HG03354 (cell line): ENCODE results near the gene TMEM115.

Experiments
- ATAC-seq: cut with Tn5 transposase; IDR thresholded peaks from one replicate; pipeline ENCODE4 v1.9.1; 2021; ENCODE audit warnings: mild to moderate bottlenecking; ENCODE audit not compliant: unreplicated experiment, poor library complexity, severe bottlenecking

The TMEM115 gene

DNA sequence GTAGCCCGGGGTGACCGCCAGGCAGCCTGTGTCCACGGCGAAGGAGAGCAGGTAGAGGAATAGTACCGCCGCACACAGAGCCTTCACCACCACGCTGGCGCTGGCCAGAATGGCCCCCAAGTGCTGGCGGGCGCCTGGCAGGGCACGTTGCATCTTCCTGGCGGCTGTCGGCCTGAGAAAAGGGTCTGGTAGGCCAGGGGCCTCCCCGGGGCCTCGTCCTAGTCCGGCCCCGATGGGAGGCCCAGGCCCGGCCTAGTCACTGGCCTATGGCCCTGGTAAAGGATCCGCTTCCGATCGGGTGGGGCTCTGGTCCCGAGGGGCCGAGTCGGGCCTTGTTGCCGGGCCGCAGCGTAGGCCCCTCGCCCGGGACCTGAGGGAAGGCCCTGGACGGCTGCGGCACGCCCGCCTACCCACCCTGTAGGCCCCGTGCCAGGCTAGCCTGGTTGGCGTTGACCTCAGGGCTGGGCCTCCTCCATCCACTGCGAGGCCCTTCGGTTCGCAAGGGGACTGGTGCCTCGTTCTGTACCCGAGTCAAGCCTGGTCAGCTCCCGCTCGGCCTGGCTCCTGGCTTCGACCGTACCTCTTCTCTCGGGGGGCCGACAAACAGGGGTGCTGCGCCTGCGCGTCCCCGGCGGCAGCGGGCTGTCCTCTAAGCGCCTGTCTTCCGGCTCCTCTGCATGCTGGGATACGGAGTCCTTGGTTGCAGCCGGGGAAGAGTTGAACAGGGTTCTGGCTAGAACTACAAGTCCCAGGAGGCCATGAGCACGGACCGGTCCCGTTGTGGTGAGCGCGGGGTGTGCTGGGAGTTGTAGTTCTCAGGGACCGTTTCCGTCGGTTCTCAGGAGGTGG, at the start of gene TMEM115:
Gene TMEM115, minus strand, starts transcription at position 611 of the 849 bp plus-strand sequence. Its CDS starts 458 bp downstream, at position 153.
- peak; percentile 100 for ATAC-seq

DNA sequence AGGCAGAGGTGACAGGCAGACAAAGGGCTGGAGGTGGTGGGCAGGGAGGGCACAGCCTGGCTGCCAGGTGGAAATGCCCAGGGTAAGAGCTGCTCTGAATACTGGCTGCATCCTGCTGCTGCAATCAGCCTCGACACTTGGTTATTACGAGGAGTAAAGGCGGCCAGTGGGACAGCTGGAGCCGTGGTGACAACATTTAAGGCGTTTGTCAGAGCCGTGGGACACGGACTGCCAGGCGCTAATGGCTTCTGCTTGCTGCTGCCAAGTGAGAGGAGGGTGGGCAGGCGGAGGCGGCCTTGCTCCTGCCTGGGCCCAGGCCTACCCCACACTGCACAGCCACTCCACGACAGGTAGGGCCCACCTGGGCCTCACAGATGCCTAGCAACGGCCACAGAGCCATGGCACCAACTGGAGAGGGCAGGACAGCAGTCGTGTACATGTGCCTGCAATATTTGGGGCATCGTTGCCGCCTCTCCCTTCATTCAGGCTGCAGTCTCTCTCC, 49.2 kb upstream of the TMEM115 start:
- ATAC-seq: no peak

GRCh38 chr3:50406487-50406886, 47.2 kb upstream of the TMEM115 start:
- no peak for ATAC-seq

GRCh38 chr3:50405249-50405648, 45.9 kb upstream of the TMEM115 start:
- no peak for ATAC-seq

GRCh38 chr3:50401978-50402595, 42.8 kb upstream of the TMEM115 start:
- no peak for ATAC-seq

DNA sequence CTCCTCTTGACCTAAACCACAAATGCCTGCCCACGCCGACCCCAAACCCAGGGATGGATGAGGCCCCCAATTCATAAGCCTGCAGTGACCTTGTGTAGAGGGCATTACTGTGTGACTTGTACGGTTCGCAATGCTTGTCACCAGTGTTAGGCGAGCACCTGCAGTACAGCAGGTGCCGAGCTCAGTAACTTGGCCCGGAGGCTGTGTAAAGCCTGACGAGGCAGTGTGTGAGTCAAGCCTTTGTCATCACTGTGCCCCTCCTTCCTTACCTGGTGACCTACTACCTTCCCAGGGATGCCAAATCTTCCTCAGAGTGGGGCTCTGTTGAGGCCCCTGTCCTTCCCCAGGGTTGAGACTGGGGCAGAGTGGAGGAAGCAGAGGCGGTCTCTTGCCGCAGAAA, 37.2 kb upstream of the TMEM115 start:
- no peak for ATAC-seq

- no peak for ATAC-seq
These were observed 35.9 kb upstream of the TMEM115 start for GRCh38 chr3:50395070-50395860.

DNA sequence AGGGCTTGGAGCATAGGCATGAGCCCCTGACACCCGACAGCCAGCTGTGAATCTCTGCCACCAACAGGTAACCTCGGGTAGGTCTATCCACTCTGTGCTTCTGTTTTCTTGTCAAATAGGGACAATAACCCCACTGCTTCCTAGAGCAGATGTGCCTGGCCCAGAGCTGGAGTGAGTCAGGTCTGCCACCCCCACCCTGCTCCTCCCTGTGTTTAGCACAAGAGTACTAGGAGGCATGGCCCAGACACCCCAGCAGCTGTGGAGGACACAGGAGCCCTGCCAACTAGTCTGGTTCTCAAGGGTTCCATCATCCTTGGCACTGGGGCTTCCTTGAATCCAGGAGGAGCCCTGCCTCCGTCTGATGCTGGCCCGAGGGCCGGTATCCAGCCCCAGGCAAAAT, 33.7 kb upstream of the TMEM115 start:
- ATAC-seq: no peak

DNA sequence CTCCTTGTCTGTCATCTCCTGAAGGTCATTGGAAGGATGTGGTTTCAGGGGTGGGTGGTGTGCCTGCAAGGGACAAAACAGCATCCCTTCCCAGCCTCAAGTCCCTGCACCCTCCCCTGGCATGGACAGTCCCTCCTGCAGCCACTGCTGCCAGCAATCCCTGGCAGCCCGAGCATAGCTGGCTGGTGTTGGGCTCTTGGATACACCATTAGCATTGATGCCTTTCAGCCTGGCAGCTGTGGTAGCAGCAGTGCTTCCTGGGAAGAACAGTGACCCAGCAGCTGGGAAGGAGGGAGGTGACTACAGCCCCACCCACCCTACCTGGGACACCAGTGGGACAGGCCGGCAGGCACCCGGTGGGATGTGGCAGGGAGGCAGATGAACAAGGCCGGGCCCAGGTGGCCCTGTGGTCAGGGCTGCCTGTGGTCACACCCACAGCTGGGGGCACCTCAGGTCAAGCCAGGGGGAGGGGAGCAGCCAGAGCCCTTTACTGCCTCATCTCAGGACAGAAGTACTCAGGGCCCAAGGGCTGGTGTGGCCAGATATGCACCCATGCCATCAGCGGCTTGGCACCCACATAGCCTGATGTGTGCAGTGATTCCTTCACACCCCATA, 32.9 kb upstream of the TMEM115 start:
- no peak for ATAC-seq

GRCh38 chr3:50390508-50391224, 31.3 kb upstream of the TMEM115 start:
- ATAC-seq: no peak

DNA sequence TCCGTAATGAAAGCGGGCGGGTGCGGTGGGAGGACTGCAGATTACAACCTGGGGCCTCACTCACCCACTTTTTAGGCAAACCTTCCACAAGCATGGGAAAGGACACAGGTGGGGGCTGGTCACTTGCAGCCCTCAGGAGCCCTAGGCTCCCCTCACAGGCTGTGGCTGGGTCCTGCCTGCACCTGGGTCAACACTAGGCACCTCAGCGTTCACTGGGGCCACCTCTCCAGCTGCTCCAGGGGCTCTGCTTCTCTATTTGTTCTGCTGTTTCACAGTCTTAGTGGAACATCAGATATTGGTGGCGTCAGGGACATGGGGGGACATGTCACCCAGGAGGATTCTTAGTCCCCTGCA, 30.1 kb upstream of the TMEM115 start:
- no peak for ATAC-seq

DNA sequence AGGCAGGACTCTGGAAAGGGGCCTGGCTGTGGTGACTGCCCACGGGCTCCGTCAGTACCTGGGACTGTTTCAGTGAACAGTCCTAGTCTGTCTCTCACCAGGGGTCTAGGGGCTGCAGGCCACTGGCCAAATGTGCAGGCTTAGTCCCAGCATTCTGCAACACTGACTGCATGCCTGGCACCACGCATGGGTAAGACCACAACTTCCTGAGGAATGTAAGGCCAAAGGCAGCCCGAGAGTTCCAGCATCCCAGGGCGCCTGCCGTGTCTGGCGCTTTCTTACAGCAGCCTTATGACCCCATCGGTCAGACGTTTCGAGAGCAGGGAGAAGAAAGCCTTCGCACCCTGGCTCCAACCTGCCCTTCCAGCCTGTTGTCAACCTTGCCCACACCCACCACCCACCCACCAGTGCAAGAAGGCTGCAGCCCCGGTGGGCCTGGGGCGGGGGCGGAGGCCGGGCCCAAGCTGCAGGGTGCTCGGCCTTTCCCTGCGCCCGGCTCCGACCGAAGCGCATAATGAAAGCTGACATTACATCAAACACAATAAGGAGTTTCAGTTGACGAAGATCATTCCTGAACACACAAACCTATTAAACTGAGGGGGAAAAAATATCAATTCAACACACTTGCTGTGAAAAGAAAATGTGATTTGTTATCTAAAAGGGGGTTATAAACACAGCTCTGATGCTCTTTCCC, 29.5 kb upstream of the TMEM115 start:
- no peak for ATAC-seq

DNA sequence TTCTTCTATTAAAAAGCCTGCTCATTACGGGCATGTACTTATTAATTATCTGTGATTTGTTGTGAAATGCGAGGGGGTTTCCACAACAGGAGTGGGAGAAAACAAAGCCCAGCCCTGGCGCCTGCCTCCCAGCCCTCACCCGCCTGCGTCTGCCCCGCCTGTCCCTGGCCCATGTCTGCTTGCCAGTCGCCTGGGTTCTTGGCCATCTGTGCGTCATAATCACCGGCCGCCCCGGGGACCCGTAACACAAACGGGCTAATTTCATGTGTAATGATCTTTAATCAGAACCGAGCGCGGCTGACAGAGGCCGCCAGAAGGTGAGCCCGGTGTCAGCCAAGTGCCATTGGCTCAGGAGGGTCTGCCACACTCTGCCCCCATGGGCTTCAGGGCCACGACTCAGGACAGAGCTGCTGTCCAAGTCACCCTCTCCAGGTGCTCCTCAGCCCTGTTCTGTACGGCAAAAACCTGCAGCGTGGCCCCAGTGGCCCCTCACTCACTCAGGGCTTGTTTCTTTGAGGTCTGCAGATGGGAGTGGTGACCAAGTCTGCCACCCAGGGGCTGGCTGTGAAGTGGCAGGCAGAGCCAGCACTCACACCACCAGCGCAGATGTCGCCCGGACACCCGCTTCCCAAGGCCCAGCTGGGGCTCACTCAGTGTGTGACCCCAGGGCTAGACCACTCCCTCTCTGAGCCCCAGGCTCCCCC, 28.8 kb upstream of the TMEM115 start:
- ATAC-seq: no peak

- ATAC-seq: no peak
These were observed 26.4 kb upstream of the TMEM115 start for GRCh38 chr3:50385754-50386153.

GRCh38 chr3:50383750-50384149, 24.4 kb upstream of the TMEM115 start:
- no peak for ATAC-seq

GRCh38 chr3:50382722-50383121, 23.4 kb upstream of the TMEM115 start:
- ATAC-seq: no peak

DNA sequence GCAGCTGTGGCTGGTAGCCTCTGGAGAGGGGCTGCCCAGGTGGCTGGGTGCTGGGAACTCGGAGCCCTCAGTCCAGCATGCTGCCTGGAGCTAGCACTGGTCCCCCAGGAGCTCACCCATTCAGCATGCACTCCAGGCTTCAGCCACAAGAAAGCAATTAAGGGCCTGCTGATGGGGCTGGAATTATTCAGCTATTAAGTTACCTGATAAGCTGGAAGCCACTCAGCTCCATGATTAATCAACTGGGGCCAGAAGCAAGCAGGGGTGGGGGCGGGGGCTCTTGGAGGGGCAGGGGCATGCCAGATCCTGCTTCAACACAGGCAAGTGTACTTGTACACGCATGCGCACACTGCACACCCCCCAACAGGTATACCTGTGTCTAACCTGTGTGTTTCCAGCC, 22.1 kb upstream of the TMEM115 start:
- no peak for ATAC-seq

GRCh38 chr3:50380405-50381085, 21.2 kb upstream of the TMEM115 start:
- no peak for ATAC-seq
